Measurements from ENCODE around the gene SP4.
"Not testable (repeated sequence)": the region's sequence is repeated elsewhere in the genome, so short reads cannot be mapped to it uniquely, and the experiment has no call there.

The SP4 gene

GRCh38 chr7:21532485-21532884 lies 104.6 kb downstream of the SP4 start:
- DNase-seq, result not testable (repeated sequence)

- DNase-seq, result not testable (repeated sequence)
These were observed 105.8 kb downstream of the SP4 start for GRCh38 chr7:21533646-21534045.

- DNase-seq, result not testable (repeated sequence)
These were observed 108.7 kb downstream of the SP4 start for GRCh38 chr7:21536445-21537118.

- DNase-seq, result no peak
These were observed 111.1 kb downstream of the SP4 start for GRCh38 chr7:21538936-21539495.

- peak; percentile 92 for DNase-seq
These were observed 115.1 kb downstream of the SP4 start, which contains the start of gene DNAH11 for GRCh38 chr7:21542891-21543527. Gene DNAH11, plus strand, starts transcription at chr7:21543039. Its CDS starts 207 bp downstream, at chr7:21543246.

GRCh38 chr7:21543528-21544302 lies 115.8 kb downstream of the SP4 start:
- DNase-seq, result no peak

- no peak for DNase-seq
These were observed 116.4 kb downstream of the SP4 start for GRCh38 chr7:21544303-21544656.

- DNase-seq, result no peak
These were observed 116.8 kb downstream of the SP4 start for GRCh38 chr7:21544715-21545114.

GRCh38 chr7:21547501-21547900 lies 119.6 kb downstream of the SP4 start:
- no peak for DNase-seq

- DNase-seq, result no peak
These were observed 120.6 kb downstream of the SP4 start for GRCh38 chr7:21548491-21548890.

- DNase-seq, result no peak
These were observed 122.2 kb downstream of the SP4 start for GRCh38 chr7:21550076-21550475.

- DNase-seq, result no peak
These were observed 123.1 kb downstream of the SP4 start for GRCh38 chr7:21550821-21551531.

GRCh38 chr7:21562385-21562784 lies 134.5 kb downstream of the SP4 start:
- no peak for DNase-seq

All from retina (tissue), 1 donor.